Activated CD4-positive, alpha-beta T cell treated with anti-CD3 and anti-CD28 coated beads, Interleukin-2, amount 50 U/mL, for 16 hours (primary cell): Measurements from ENCODE around the gene SLC24A4.

ENCODE experiments used
- DNase-seq: peaks from one replicate; pipeline ENCODE4 v3.0.0-alpha.2; 2020

Gene SLC24A4

DNA sequence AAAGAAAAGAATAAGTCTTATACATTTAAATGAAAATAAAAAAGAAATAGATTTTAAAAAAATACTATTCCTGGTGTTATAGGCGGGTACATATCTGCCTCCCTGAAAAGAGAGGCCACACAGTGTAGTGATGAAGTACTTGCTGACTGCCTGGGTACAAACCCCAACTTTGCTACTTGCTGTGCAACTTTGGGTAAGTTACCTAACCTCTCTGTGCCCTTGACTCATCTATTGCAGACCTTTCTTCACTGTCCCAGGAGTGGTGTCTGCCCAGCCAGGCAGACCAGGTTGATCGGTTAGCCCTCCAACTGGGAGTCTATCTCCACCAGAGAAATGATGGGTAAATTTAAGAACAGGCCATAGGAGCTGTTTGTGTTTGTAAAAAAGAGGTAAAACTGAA is 82.0 kb downstream of the SLC24A4 start:
- DNase-seq: no peak

DNA sequence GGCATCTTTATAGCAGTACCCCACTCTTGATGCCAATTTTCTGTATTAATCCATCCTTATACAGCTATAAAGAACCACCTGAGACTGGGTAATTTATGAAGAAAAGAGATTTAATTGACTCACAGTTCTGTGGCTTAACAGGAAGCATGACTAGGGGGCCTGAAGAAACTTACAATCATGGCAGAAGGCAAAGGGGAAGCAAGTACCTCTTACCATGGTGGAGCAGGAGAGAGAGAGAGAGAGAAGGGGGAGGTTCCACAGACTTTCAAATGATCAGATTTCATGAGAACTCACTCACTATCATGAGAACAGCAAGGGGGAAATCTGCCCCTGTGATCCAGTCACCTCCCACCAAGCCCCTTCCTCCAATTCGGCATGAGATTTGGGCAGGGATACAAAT is 84.4 kb downstream of the SLC24A4 start:
- no peak for DNase-seq

DNA sequence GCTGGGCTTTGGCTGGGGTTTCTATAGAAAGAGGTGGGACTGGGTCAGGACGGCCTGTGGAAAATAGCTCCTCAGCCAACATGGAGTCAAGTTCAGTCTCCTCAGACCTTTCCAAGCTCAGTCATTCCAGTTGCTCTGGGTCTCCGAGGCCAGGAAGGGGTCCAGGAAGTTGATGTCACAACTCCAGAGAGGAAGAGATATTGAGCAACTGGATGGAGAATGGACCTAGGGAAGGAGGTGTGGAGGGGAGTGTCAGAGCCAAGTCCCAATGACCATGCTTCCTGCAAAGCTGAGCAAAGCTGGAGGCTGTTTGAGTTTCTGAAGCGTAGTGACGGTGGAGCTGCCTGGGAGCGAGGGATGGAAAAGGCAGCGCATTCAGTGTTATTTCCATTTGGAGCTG is 86.1 kb downstream of the SLC24A4 start:
- DNase-seq: no peak

DNA sequence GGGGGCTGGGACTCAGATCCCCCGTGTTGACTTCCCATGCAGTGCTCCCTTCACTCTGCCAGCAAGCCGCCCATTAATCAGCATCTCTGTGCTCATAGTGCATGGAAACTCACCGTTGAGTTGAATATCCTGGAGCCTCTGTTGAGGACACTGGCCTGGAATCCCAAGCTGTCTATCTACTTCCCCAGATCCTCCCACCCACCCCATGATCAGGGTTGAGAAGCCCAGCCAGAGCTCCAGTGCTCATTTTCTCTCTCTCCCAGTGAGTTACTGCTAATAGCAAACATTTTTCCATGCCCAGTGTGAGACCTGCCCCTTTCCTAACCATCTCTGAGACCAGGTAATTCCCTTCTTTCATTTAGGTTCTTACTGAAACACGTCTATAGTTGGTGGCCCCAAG is 88.2 kb downstream of the SLC24A4 start:
- DNase-seq: no peak

DNA sequence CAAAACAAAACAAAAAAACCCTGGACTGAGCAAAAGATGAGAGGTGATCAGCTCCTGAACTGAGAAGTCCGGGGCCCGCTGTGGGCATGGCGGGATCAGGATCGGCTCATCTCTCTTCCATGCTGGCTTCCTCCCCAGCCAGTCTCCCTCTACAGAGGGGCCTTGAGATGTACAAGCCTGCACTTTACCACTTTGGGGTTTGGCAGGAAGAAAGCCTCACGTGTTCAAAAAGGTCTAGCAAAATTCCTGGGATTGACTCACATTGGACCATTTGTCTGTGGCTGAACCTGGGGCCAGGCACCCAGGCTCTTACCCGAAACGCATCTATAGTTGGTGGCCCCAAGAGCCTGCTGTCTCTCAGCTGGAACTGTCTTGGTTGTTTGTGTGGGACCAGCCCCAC is 89.0 kb downstream of the SLC24A4 start:
- DNase-seq: no peak

DNA sequence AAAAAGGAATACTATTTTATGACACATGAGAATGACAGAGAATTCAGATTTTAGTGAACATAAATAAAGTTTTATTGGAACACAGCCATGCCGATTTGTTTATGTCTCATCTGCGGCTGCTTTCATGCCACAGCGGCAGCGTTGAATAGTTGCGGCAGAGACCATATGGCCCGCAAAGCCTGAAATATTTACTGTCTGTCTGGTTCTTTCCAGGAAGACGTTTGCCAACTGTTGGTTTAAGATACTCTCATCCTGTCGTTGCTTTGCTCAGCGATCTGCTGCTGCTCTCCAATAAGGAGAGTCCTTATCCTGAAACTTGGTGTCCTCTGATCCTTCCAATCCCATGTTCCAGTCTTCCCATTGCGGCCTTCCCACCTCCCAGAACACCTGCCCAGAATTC is 89.9 kb downstream of the SLC24A4 start:
- no peak for DNase-seq

DNA sequence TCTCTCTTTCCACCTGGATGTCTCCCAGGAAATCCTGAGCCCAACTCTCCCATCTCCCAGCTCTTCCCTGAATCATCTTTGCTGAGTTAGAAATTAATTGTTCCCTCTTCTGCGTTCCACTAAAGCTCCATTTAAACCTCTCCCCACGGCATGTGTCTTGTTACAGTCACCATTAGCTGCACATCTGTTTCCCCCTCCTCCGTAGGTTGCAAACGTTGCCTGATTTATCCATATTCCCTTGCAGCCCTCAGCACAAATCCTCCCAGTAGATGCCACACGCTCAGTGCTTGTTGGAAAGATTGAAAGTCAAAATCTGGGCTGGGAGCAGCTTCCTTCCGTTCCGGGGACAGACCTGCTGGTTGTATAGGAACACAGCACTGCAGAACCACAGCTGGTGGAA is 90.4 kb downstream of the SLC24A4 start:
- DNase-seq: no peak

DNA sequence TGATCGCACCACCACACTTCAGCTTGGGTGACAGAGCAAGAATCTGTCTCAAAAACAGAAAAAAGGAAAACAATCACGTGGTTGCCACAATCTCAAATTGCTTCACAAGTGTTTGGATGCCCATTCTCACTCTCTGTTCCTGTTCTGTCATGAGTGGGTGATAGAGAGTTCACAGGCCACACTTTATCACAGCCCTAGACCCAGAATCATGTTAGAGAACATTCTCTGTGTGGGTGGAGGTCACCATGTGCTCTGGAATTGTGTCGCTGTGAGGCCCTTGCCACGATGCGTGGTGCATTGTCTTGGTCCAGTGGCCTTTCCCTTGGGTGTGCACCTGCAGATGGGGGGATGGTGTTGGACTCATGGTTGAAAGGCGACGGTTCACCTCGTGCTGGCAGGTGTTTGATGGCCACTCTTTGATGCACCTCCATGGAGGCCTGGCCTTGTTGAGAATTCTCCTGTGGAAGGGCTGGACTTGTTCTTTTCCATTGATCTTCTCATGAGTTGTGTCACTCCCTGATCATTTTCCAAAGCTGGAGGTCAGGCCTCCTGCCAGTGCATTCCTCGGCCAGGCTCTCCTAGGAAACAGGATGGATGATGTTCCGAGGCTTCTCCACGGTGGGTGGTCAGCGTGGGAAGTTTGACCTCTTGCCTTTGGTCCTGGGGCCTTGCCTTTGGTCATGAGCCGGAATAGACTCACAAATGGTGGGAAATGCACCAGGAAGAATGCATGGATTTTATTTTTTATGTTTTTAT is 91.9 kb downstream of the SLC24A4 start:
- no peak for DNase-seq

DNA sequence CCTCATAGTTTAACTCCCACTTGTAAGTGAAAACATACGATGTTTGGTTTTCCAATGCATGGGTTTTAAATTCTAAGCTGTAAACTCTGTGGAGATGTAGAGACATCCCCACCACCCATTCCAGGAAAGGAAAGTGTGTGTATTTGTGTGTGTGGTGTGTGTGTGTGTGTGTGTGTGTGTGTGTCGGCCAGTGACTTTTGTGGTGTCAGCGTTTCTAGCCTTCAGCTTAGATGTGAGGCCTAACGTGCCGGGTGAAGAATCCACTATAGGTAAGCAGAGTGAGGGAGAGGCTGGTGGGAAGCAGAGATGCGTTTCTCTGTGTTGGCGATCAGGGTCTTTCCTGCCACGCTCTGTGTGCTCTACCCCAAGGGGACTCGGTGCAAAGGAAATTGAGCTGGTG is 93.0 kb downstream of the SLC24A4 start:
- no peak for DNase-seq

DNA sequence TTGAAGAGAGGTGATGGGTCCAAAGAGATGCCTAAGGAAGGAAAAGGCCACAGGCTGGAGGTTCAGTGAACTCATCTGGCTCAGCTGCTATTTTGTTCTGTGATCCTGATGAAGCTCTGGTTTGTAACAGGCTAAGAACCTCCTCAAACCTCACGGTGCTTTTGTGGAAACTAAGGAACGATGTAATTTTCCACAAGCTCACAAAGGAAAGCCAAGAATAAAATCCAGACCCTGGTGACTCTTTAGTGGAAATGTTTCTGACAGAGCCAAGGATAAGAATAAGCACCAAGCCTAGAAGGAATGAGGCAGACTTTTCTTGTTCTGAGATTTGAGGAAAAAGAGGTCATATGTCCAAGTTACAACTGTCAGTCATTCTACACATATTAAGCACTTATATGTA is 93.6 kb downstream of the SLC24A4 start:
- no peak for DNase-seq

DNA sequence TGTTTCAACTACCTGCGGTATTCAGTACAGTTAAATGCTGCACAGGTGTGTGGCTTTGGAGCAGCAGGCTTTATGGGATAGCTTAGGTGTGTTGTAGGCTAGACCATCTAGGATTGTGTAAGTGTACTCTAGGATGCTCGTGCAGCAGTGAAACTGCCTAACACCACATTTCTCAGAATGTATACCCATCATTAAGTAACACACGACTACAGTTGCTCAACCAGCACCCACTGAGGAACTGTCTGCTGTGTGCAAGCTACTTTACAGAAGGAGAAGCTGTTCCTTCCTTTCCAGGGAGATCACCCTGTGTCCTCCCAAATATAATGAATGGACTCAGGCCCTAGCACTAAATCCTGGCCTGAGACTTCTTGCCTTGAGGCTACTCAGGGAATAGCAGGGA is 94.8 kb downstream of the SLC24A4 start:
- DNase-seq: no peak

DNA sequence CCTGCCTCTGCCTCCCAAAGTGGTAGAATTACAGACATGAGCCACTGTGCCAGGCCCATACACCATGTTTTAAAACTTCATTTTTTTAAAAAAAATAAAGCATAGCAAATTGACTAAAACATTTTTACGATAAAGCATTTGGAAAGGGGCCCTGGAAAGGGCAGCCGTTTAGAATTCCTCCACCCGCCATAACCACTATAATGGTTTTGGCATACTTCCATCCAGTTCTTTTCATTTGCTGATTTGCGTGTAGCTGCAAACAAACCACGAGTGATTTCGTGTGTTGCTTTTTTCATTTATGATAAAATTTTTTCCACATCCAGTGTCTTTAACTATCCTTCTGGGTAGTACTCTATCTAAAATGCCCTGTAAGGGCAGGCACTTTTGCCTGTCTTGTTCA is 98.8 kb downstream of the SLC24A4 start:
- no peak for DNase-seq

DNA sequence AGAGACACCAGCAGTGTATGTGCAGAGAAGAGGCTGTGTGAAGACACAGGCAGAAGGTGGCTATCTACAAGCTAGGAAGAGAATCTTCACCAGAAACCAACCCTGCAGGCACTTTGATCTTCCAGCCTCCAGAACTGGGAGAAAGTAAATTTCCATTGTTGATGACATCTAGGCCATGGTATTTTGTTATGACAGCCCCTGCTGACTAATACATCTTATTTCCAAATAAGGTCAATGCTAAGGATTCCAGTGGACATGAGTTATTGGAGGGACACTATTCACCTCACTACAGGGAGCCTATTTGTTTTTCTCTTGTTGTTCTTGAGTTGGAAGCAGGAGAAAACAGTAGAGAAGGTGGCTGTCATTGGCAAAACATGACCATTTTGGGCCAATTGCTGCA is 102.1 kb downstream of the SLC24A4 start:
- no peak for DNase-seq

DNA sequence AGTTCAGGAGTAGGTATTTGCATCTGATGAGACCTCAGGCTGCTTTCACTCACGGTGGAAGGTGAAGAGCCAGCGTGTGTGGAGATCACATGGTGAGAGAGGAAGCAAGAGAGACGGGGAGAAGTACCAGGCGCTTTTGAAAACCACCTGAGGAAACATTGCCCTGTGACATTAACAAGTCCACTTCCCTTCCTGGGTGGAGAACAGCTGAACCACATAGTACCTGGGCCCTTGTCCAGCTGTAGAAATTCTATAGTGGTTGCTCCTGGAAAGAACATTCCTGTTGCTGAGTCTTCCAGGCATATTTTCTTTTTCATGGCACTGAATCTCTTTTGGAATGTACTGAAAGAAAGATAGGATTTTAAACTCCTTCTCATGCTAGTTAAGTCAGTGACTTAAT is 103.3 kb downstream of the SLC24A4 start:
- no peak for DNase-seq

DNA sequence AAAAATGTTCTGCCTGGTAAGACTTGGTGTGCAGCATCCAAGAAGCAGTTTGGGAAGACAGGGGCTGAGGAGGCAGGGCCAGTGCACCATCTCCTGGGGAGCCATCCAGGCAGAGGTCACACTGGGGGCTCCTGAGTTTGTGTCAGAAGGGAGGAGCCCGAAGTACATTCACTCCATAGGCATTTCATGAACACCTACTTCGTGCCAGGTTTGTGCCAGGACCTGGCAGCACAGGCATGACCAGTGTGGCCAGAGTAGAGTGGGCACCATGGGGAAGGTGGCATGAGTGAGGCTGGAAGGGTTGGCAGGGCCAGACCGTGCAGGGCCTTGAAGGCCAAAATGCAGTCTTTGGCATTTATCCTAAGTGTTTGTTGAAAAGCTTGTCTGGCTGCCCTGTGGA is 104.1 kb downstream of the SLC24A4 start:
- DNase-seq: no peak

DNA sequence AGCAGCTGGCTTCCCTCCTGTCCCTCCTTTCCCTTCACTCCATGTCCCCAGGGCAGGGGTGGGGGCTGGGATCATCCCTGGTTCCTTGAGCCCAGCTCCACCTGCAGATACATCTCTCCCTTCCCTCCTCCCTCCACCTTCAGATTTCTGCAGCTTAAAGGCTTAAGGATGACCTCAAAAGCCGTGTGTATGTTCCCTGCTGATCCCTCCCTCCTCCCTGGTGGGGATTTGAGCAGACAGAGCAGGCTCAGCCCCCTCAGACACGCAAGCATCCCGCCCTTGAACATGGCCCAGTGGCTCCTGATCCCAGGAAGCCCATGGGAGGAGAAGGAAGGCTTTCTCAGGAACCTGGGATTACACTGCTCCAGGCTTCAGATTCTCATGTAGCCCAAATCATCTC is 107.7 kb downstream of the SLC24A4 start:
- DNase-seq: no peak

DNA sequence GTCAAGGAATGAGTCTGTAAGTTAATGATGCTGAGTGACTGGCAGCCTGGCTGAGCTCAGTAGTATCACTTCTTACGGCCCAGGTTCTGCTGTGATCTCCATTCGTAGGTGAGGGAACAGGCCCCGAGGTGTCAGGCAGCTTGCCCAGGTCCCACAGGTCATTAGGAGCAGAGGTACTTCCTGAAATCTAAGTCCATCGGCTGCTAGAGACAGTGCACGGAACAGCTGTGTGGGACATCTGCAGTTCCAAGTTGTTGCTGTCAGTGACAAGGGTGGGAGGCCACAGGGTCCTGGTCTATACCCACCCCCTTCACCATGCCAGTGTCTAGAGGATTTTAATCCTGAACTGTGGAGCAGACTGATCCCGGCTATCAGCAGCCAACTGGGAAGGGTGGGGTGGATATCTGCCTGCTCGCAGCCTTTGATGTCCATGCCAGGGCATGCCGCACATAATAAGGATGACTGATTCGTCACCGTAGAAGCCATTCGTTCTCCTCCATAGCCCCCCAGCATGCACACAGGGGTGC is 108.3 kb downstream of the SLC24A4 start:
- no peak for DNase-seq

DNA sequence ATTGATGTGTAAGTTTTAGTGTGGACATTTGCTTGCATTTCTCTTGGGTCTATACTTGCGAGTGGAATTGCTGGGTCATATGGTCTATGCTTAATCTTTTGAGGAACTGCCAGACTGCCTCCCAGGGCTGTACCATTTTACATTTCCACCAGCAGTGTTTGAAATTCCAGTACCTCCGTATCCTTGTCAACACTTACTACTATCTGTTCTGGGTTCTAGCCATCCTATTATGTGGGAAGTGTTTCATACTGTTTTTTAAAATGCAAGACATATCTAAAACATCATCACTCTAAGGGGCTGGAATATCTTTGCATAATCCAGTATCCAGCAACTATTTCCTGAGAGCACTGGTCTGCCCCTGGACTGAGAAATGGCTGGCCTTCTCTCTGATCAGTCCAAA is 110.4 kb downstream of the SLC24A4 start:
- DNase-seq: no peak

DNA sequence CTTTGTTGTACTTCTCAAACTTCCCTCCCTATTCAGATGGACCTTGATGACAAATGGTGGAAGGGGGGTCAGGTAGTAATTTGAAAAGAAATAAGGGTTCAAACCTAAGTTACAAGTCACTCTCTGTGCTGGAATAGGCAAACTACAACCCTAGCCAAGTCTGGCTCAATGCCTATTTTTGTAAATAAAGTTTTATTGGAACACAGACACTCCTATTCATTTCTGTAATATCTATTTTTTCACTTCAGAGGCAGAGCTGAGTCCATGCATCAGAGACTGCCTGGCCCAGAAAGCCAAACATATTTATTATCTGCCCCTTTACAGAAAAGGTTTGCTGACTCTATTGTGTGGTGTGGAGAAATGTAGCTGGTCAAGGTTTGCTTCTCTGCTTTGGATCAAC is 112.2 kb downstream of the SLC24A4 start:
- no peak for DNase-seq

DNA sequence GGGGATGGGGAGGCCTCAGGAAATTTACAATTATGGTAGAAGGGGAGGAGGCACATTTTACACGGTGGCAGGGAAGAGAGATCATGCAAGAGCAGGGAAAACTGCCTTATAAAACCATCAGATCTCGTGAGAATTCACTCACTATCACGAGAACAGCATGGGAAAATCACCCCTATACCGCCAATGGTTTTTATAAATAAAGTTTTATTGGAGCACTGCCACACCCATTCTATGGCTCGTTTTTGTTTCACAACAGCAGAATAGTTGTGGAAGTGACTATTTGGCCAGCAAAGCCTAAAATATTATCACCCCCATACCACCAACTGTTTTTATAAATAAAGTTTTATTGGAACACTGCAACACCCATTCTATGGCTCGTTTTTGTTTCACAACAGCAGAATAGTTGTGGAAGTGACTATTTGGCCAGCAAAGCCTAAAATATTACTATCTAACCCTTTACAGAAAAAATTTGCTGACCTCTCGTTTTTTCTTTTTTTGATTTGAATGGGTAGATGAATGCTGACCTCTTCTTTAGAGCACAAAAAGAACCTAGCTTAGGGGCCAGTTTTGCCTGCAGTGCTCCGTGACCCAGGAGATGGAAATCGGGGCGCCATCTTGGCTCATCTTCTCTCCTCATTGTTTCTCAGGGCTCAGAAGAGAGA is 113.3 kb downstream of the SLC24A4 start:
- no peak for DNase-seq

DNA sequence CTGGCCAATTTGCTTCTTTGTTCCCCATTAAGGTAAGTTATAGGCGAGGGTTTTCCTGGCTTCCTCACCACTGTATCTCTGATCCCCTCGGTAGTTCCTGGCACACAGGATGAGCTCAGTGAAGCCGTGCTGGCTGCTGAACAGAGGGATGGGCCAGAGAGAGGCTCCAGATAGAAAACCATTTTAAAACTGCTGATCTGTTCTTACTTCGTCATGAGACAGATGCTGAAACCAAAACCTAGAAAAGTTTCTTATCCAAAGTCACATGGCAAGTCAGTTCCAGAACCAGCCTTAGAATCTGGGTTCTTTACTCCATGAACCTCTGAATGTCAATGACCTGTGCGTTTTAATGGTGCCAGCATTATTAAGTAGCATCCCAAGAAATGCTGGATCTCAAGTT is 114.3 kb downstream of the SLC24A4 start:
- DNase-seq: no peak

DNA sequence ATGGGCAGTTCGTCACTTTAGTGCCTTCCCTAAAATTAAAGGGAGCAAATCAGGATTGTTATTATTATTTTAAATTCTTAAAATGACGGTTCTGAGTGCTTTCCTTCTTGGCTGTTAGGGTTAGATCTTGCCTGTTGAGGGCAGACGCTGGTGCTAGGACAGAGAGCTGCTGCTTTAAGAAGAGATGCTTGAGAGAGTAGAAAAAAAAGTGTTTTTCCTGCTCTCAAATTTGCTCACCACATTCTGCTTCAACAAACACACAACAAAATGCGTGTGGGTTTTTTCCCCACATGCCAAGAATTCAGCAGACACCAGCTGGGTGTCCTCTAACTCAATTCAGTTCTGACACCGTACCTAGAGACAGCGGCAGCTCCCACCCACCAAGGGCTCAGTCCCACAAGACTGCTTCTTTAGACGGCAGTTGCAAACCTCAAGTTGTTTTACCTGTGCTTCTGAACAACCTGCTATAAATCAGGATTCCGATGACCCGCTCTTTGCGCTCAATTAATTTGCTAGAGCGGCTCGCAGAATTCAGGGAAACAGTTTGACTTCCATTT is 114.8 kb downstream of the SLC24A4 start:
- DNase-seq: no peak

DNA sequence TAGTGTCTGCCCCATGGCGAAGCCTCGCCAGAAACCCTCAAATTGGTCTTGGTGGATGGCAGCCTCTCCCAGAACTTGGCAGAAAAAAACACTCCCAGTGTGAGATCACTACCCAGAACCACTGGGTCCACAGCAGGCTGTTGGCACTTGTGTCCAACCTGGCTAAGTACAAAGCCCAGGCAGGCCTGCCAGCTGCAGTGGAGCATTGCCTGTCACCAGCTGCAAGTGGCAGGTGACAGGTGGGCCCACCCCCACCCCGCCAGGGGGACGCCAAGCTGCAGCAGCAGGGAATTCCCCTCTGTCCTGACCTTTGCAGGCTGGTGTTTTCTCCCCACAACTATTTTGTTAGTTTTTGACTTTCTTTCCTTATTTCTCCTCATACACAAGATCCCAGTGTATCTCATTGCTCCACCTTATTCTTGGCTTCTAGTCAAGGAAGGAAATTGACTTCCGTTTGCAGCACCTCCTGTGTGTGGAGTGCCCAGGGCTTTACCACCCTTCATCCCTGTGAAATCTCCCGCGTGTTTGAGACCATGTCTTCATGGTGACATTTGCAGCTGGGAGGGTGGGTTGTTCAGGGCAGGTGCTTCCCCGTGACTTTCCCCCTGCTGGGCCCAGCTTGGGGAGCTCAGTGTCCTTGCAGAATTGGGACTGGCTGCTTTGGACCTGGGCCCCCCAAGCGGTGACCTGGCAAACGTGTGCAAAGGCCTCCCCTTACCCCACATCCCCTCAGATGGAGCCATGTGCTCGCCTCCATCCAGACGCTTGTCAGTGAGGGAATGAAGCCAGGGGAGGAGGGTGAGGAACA is 116.8 kb downstream of the SLC24A4 start:
- no peak for DNase-seq
